RWPE2 (cell line): ENCODE results near the gene PARVB.

Experiments
- ATAC-seq: fragments of 200-7000 bp; cut with Tn5 transposase; 3 replicates; pipeline ENCODE4 v1.9.1; 2021; ENCODE audit warnings: low read depth
- DNase-seq: peaks from one replicate; pipeline ENCODE4 v3.0.0-alpha.2; 2020; ENCODE audit warnings: low spot score
- H3K27ac ChIP-seq: fragments of 450-650 bp; 2 replicates; pipeline ENCODE4 v1.5.1; 2017; ENCODE audit warnings: mild to moderate bottlenecking; ENCODE audit not compliant: poor library complexity, severe bottlenecking
- H3K27me3 ChIP-seq: fragments of 250-450 bp; sonication (Bioruptor Pico); 2 replicates; pipeline ENCODE4 v1.5.1; 2021; ENCODE audit warnings: mild to moderate bottlenecking, moderate library complexity; ENCODE audit not compliant: insufficient read depth, poor library complexity, severe bottlenecking
- H3K36me3 ChIP-seq: fragments of 250-450 bp; sonication (Bioruptor Pico); 2 replicates; pipeline ENCODE4 v1.5.1; 2020; ENCODE audit warnings: low read depth, mild to moderate bottlenecking, moderate library complexity
- H3K4me1 ChIP-seq: fragments of 250-450 bp; sonication (Bioruptor Pico); 2 replicates; pipeline ENCODE4 v1.5.1; 2021; ENCODE audit warnings: mild to moderate bottlenecking, moderate library complexity; ENCODE audit not compliant: insufficient read depth, poor library complexity, severe bottlenecking
- H3K4me3 ChIP-seq: fragments of 250-450 bp; sonication (Bioruptor Pico); 2 replicates; pipeline ENCODE4 v1.5.1; 2021; ENCODE audit warnings: mild to moderate bottlenecking, moderate library complexity; ENCODE audit not compliant: severe bottlenecking
- H3K9me3 ChIP-seq: fragments of 250-450 bp; sonication (Bioruptor Pico); 2 replicates; pipeline ENCODE4 v1.5.1; 2021; ENCODE audit warnings: mild to moderate bottlenecking, moderate library complexity; ENCODE audit not compliant: severe bottlenecking
- TF ChIP-seq, protein P1 (sequence below): fragments of 450-650 bp; IDR thresholded peaks from one replicate; pipeline ENCODE4 v1.5.1; 2017; ENCODE audit warnings: mild to moderate bottlenecking, moderate library complexity; ENCODE audit not compliant: poor library complexity, severe bottlenecking

PARVB gene

DNA sequence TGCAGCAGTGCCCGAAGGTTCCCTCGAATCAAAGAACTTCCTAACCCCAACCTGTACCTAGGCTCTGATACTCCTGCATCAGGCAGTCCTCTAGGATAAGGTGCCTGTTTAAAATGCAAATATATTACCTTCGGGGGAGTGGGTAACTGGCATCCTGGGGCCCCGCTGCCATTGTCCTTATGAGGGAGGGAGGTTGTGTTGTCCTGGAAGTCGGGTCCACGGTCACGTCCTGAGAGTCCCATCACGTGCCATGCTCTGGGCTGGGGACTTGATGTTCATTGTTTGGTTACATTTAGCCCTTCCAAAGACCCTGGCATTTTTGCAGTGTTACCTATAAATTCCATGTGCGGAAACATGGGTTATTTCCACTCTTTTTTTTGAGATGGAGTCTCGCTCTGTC lies 67.6 kb downstream of the PARVB start:
- no peak overlapping the region for H3K27ac ChIP-seq
- no peaks in the 10 kb centered on the region for H3K27me3 ChIP-seq
- TF ChIP-seq, protein P1, sequence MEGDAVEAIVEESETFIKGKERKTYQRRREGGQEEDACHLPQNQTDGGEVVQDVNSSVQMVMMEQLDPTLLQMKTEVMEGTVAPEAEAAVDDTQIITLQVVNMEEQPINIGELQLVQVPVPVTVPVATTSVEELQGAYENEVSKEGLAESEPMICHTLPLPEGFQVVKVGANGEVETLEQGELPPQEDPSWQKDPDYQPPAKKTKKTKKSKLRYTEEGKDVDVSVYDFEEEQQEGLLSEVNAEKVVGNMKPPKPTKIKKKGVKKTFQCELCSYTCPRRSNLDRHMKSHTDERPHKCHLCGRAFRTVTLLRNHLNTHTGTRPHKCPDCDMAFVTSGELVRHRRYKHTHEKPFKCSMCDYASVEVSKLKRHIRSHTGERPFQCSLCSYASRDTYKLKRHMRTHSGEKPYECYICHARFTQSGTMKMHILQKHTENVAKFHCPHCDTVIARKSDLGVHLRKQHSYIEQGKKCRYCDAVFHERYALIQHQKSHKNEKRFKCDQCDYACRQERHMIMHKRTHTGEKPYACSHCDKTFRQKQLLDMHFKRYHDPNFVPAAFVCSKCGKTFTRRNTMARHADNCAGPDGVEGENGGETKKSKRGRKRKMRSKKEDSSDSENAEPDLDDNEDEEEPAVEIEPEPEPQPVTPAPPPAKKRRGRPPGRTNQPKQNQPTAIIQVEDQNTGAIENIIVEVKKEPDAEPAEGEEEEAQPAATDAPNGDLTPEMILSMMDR: no peak
- peaks cover 9% of the 10 kb centered on the region for H3K4me1 ChIP-seq
- H3K4me3 ChIP-seq: no peak overlapping the region
- H3K9me3 ChIP-seq: no peaks in the 10 kb centered on the region
- no peaks in the 10 kb centered on the region for H3K36me3 ChIP-seq
- DNase-seq (peak; percentile 23), ATAC-seq (no peak)

DNA sequence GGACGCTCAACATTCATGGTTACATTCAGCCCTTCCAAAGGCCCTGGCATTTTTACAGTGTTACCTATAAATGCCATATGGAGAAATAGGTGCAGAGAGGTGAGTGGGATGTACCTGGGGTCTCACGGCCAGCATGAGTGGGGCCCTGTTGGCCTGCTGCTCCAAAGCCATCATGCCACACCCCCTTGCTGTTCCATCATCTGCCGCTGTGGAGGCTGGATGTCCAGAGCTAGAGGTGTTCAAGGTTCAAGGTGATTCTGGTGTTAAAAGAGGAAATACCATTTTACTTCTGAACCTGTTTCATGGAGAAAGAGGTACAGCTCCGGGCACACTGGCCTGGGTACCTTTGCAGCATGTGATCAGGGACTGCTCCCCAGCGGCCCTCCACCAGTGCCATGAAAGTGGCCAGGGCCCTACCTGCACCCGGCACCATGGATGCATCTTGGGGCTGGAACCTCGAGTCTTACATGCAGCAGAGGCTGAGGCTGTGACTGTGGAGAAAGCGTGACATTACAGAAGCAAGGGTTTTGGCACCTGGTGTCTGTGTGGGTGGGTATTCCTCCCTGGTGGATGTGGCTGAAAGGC lies 68.6 kb downstream of the PARVB start:
- Histone ChIP-seq H3K9me3 (no peaks in the 10 kb centered on the region), H3K4me3 (no peak overlapping the region), H3K36me3 (no peaks in the 10 kb centered on the region), H3K27me3 (no peaks in the 10 kb centered on the region), H3K27ac (no peak overlapping the region), H3K4me1 (peaks cover 9% of the 10 kb centered on the region)
- TF ChIP-seq, protein P1: no peak
- ATAC-seq (no peak), DNase-seq (peak; percentile 19)

- H3K36me3 ChIP-seq: no peaks in the 10 kb centered on the region
- ATAC-seq (no peak), DNase-seq (peak; percentile 45)
- no peaks in the 10 kb centered on the region for H3K27me3 ChIP-seq
- TF ChIP-seq, protein P1: no peak
- peaks cover 7% of the 10 kb centered on the region for H3K4me1 ChIP-seq
- H3K27ac ChIP-seq: no peak overlapping the region
- H3K9me3 ChIP-seq: no peaks in the 10 kb centered on the region
- H3K4me3 ChIP-seq: no peak overlapping the region
Measured at GRCh38 chr22:44093791-44094190, 69.7 kb downstream of the PARVB start.

DNA sequence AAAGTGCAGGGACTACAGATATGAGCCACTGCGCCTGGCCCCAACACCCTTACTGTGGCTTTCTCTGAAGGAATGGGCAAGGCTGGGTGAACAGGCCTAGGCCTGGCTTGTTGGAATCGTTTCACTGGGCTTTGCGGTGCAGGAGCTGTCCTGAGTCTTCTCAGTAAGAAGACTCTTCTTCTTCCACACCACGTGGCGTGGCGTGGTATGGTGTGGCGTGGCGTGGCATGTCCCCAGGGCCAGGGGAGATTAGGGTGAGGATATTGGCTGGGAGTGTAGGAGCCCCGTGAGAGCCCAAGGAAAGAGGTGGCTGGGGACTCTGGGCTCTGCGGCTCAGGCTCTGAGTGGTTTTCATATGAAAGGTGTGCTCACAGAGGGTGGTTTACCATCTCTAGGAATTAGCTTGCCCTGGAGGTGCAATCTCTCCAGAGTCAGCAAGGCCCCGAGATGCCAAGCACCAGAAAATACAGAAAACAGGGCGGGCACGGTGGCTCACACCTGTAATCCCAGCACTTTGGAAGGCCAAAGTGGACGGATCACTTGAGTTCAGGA lies 70.7 kb downstream of the PARVB start:
- Histone ChIP-seq H3K4me3 (no peak overlapping the region), H3K4me1 (no peaks in the 10 kb centered on the region), H3K27me3 (no peaks in the 10 kb centered on the region), H3K9me3 (no peaks in the 10 kb centered on the region), H3K36me3 (no peaks in the 10 kb centered on the region), H3K27ac (no peak overlapping the region)
- no peak for ATAC-seq
- peak; percentile 29 for DNase-seq
- TF ChIP-seq, protein P1: no peak

GRCh38 chr22:44096736-44097135 lies 72.6 kb downstream of the PARVB start:
- peak; percentile 40 for DNase-seq
- no peaks in the 10 kb centered on the region for H3K27me3 ChIP-seq
- H3K4me3 ChIP-seq: no peak overlapping the region
- no peaks in the 10 kb centered on the region for H3K4me1 ChIP-seq
- no peaks in the 10 kb centered on the region for H3K9me3 ChIP-seq
- no peak for ATAC-seq
- no peak overlapping the region for H3K27ac ChIP-seq
- TF ChIP-seq, protein P1: no peak
- no peaks in the 10 kb centered on the region for H3K36me3 ChIP-seq
